Epithelial cell of umbilical artery (primary cell): ENCODE data around the gene SGTB. TPM values are rescaled to one million over a fixed set of nuclear protein-coding genes. Genes with fewer than 3 reads are reported as not detected.

Experiments used
- total RNA-seq: library from RNA; depleted of rRNA; stranded (reverse); fragments of >200 nt; gene quantifications from 2 replicates; pipeline ENCODE4 v1.2.3, GENCODE V29; 2014

The SGTB gene
- 10.1 and 14.4 TPM in 2 replicates for total RNA-seq

GRCh38 chr5:65721720-65722574, at the start of gene SGTB, which contains the start of gene NLN:
SGTB (minus strand) TSS chr5:65722109; CDS start chr5:65720807, 1,302 bp downstream.
NLN (plus strand) TSS chr5:65722205; CDS start chr5:65722374, 169 bp downstream.

GRCh38 chr5:65624571-65625555, 97.0 kb downstream of the SGTB start, which contains the start of the genes SHLD3 and TRAPPC13:
SHLD3 (plus strand) TSS chr5:65625027; CDS start chr5:65629588, 4,561 bp downstream.
TRAPPC13 (plus strand) TSS chr5:65625027; CDS start chr5:65625061, 34 bp downstream.

GRCh38 chr5:65624025-65624570, 97.8 kb downstream of the SGTB start, which contains the start of gene TRIM23:
TRIM23 (minus strand) TSS chr5:65624333; CDS start chr5:65624274, 59 bp downstream.

Other genes starting within 250 kb of the SGTB start
- 86.4 and 100 TPM in 2 replicates for gene ADAMTS6, start 240.2 kb downstream of the SGTB start, total RNA-seq
- 20.5 and 24.6 TPM in 2 replicates for gene CENPK, start 158.9 kb downstream of the SGTB start, total RNA-seq
- 36.1 and 52.3 TPM in 2 replicates for gene PPWD1, start 158.8 kb downstream of the SGTB start, total RNA-seq
- gene TRIM23, start 97.8 kb downstream of the SGTB start, total RNA-seq = 13.3 and 22.6 TPM in 2 replicates
- 5.5 and 8.1 TPM in 2 replicates for gene SHLD3, start 97.1 kb downstream of the SGTB start, total RNA-seq
- 18.8 and 36.8 TPM in 2 replicates for gene TRAPPC13, start 97.1 kb downstream of the SGTB start, total RNA-seq
- gene NLN, start 96 bp upstream of the SGTB start, total RNA-seq = 42.2 and 53.8 TPM in 2 replicates
- gene ERBIN, start 204.5 kb upstream of the SGTB start, total RNA-seq = 44.2 and 49.5 TPM in 2 replicates